Colonic mucosa (tissue), 4 donors: ENCODE measurements around the gene STAG3. TPM values are rescaled to one million over a fixed set of nuclear protein-coding genes. Genes with fewer than 3 reads are reported as not detected.
A peak's percentile ranks its signal among the peaks of the same experiment; 100 is the strongest.
"Not testable (repeated sequence)": the region's sequence is repeated elsewhere in the genome, so short reads cannot be mapped to it uniquely, and the experiment has no call there.

Source experiments
- DNase-seq: peaks from one replicate; pipeline ENCODE4 v3.0.0-alpha.2; 2020
- H3K27ac ChIP-seq: fragments of 200-600 bp; one replicate; pipeline ENCODE4 v1.8.0; 2021
- H3K27me3 ChIP-seq: fragments of 200-600 bp; one replicate; pipeline ENCODE4 v1.8.0; 2021
- H3K36me3 ChIP-seq: fragments of 200-600 bp; one replicate; pipeline ENCODE4 v1.8.0; 2021
- H3K4me1 ChIP-seq: fragments of 200-600 bp; one replicate; pipeline ENCODE4 v1.8.0; 2021; ENCODE audit warnings: mild to moderate bottlenecking
- H3K4me3 ChIP-seq: fragments of 200-600 bp; one replicate; pipeline ENCODE4 v1.8.0; 2021
- H3K9ac ChIP-seq, 2 donors: one replicate each; pipeline ENCODE4 v1.7.0; 2013; ENCODE audit warnings: control low read depth in 2 of 2, low read depth in 2 of 2, low read length in 2 of 2
- H3K9me3 ChIP-seq: fragments of 200-600 bp; one replicate; pipeline ENCODE4 v1.8.0; 2021
- CTCF ChIP-seq: fragments of 200-600 bp; IDR thresholded peaks from one replicate; pipeline ENCODE4 v1.8.0; 2022; ENCODE audit warnings: antibody characterized with exemption, mild to moderate bottlenecking
- intact Hi-C: fragments of 100-400 bp; cut with DNase I; formaldehyde crosslinking; loops from one replicate; pipeline ENCODE4 v1.14.1; 2022
- total RNA-seq, 2 donors: library from RNA; stranded (reverse); fragmentation: NEBNext Ultra II Directional in 1 of 2; extraction: Animal tissue kit (Norgen Biotek cat#: 25700) in 1 of 2; gene quantifications; one replicate each; pipeline ENCODE4 v1.2.1, GENCODE V29; 2021
- donor health status: healthy.
- donor health status: DM: no; HTN: no; CAD: no.
- donor health status: DM: no; HTN: no; CAD: no.

Gene STAG3
- 1 to 10 TPM; 1.4 to 3.8 TPM for total RNA-seq

- Histone ChIP-seq H3K9me3 (no peaks in the 10 kb centered on the region), H3K36me3 (no peaks in the 10 kb centered on the region), H3K27me3 (no peaks in the 10 kb centered on the region), H3K4me1 (no peaks in the 10 kb centered on the region), H3K4me3 (peak within 1 kb of the TSS; percentile 59), H3K27ac (no peak within 1 kb of the TSS), H3K9ac (peak within 1 kb of the TSS; percentile 56 to 58)
- no peak for TF ChIP-seq CTCF
- peak; percentile 99 for DNase-seq
- intact Hi-C loops = no loop called here
Measured at GRCh38 chr7:100177045-100178001, at the start of gene STAG3, which contains the start of gene GPC2. Gene STAG3, plus strand, starts transcription at chr7:100177918. Its CDS starts 2,639 bp downstream, at chr7:100180557. Gene GPC2, minus strand, starts transcription at chr7:100177381. Its CDS starts 182 bp downstream, at chr7:100177199.

- no peaks in the 10 kb centered on the region for H3K27me3 ChIP-seq
- no peak overlapping the region for H3K4me3 ChIP-seq
- peaks cover 17% of the 10 kb centered on the region for H3K4me1 ChIP-seq
- no peaks in the 10 kb centered on the region for H3K36me3 ChIP-seq
- no peak for TF ChIP-seq CTCF
- intact Hi-C loops = no loop called here
- peak overlapping the region in 1 of 2 donors; percentile 81 for H3K9ac ChIP-seq
- H3K27ac ChIP-seq = no peak overlapping the region
- H3K9me3 ChIP-seq = no peaks in the 10 kb centered on the region
- no peak for DNase-seq
Measured at GRCh38 chr7:100128637-100128963, 49.1 kb upstream of the STAG3 start.

- H3K4me3 ChIP-seq, H3K27ac ChIP-seq: not testable (repeated sequence)
Measured at GRCh38 chr7:100130220-100130607, 47.5 kb upstream of the STAG3 start.

GRCh38 chr7:100130608-100131453 is 46.9 kb upstream of the STAG3 start:
- no peak overlapping the region for H3K27ac ChIP-seq
- intact Hi-C loops = loop anchor here (5.0 to 10.0 kb wide), 2 partner anchors 139 to 214 kb away; no protein-coding TSS in a partner anchor
- H3K36me3 ChIP-seq = no peaks in the 10 kb centered on the region
- no peaks in the 10 kb centered on the region for H3K27me3 ChIP-seq
- H3K4me3 ChIP-seq = peak overlapping the region; percentile 20
- H3K4me1 ChIP-seq = peaks cover 8% of the 10 kb centered on the region
- peak overlapping the region in 1 of 2 donors; percentile 73 for H3K9ac ChIP-seq
- DNase-seq = peak; percentile 91
- TF ChIP-seq CTCF = peak; percentile 88
- no peaks in the 10 kb centered on the region for H3K9me3 ChIP-seq

More at GRCh38 chr7:100130220-100130607, 47.5 kb upstream of the STAG3 start:
- H3K36me3 ChIP-seq, H3K9me3 ChIP-seq, H3K27me3 ChIP-seq, H3K9ac ChIP-seq, DNase-seq: not testable (repeated sequence)
- H3K4me1 ChIP-seq = peaks cover 12% of the 10 kb centered on the region
- intact Hi-C loops = loop anchor here (5.0 to 10.0 kb wide), 2 partner anchors 138 to 215 kb away; no protein-coding TSS in a partner anchor

GRCh38 chr7:100132126-100132525 is 45.6 kb upstream of the STAG3 start:
- Histone ChIP-seq H3K4me1 (peaks cover 8% of the 10 kb centered on the region), H3K36me3 (no peaks in the 10 kb centered on the region), H3K4me3 (no peak overlapping the region), H3K27ac (no peak overlapping the region), H3K27me3 (no peaks in the 10 kb centered on the region), H3K9me3 (no peaks in the 10 kb centered on the region), H3K9ac (no peak overlapping the region)
- no peak for TF ChIP-seq CTCF
- DNase-seq = no peak
- intact Hi-C loops = loop anchor here (2.0 to 10.0 kb wide), 3 partner anchors 87 to 213 kb away; partner anchors contain the start of gene PVRIG
